A549 (cell line): ENCODE results near the gene LMO7. TPM values are rescaled to one million over a fixed set of nuclear protein-coding genes. Genes with fewer than 3 reads are reported as not detected.

Source experiments
- ATAC-seq, 2 experiments: fragments of 200-7000 bp in 1 of 2; fragments of >200 bp in 1 of 2; cut with Nextera tagmentation in 1 of 2; cut with Tn5 transposase in 1 of 2; 3 replicates each; pipeline versions ENCODE4 v1.8.0 to v1.9.1; 2018 to 2020; ENCODE audit warnings: mild to moderate bottlenecking in 1 of 2, moderate library complexity in 1 of 2
- CTCF ChIA-PET: fragments of 300-600 bp; sonication (Branson Sonifier 250); formaldehyde crosslinking; extraction: SDS; loops from one replicate; lab custom pipeline; 2021; ENCODE audit warnings: antibody characterized with exemption, inconsistent platforms; lab: Yijun Ruan, JAX
- POLR2A ChIA-PET: fragments of 350-600 bp; formaldehyde crosslinking; extraction: SDS; loops from one replicate; lab custom pipeline; 2021; ENCODE audit warnings: antibody characterized with exemption, inconsistent platforms; lab: Yijun Ruan, JAX
- DNase-seq, 2 experiments: peaks; one replicate each; pipeline versions ENCODE4 v3.0.0 to v3.0.0-alpha.2; 2011 to 2016; ENCODE audit warnings: low read depth in 1 of 2, low spot score in 1 of 2
- FAIRE-seq: peaks from 2 replicates; lab custom pipeline; 2011; peaks lifted over from hg19 to GRCh38; lab: Jason Lieb, UNC
- H3K27ac ChIP-seq, 2 experiments: fragments of >200 bp; sonication (Bioruptor Twin); formaldehyde crosslinking; 3 replicates each; pipeline ENCODE4 v1.5.1; 2016 to 2017
- H3K4me1 ChIP-seq: fragments of >200 bp; sonication (Bioruptor Twin); formaldehyde crosslinking; 3 replicates; pipeline ENCODE4 v1.6.1; 2016
- H3K4me2 ChIP-seq: fragments of >200 bp; sonication (Bioruptor Twin); formaldehyde crosslinking; 3 replicates; pipeline ENCODE4 v1.6.1; 2016
- H3K4me3 ChIP-seq: fragments of >200 bp; sonication (Bioruptor Twin); formaldehyde crosslinking; 3 replicates; pipeline ENCODE4 v1.5.1; 2016
- H3K9me3 ChIP-seq: fragments of >200 bp; sonication (Bioruptor Twin); formaldehyde crosslinking; 3 replicates; pipeline ENCODE4 v1.6.1; 2016
- CBX8 ChIP-seq: fragments of 200-600 bp; sonication (generic); IDR thresholded peaks from 2 replicates; pipeline ENCODE4 v1.6.1; 2016
- EHMT2 ChIP-seq: fragments of 200-600 bp; sonication (generic); IDR thresholded peaks from 2 replicates; pipeline ENCODE4 v1.6.1; 2016; ENCODE audit warnings: antibody characterized with exemption, low read depth, mild to moderate bottlenecking, moderate library complexity
- FOSL2 ChIP-seq, 2 experiments: fragments of 450-650 bp in 1 of 2; fragments of >200 bp in 1 of 2; sonication (Bioruptor Twin) in 1 of 2; formaldehyde crosslinking; IDR thresholded peaks; 2 replicates each; pipeline versions ENCODE4 v1.5.0 to v1.6.1; 2016 to 2020; ENCODE audit warnings: mild to moderate bottlenecking in 1 of 2, moderate library complexity in 1 of 2
- FOXS1 ChIP-seq: fragments of 250-450 bp; sonication (Bioruptor Pico); IDR thresholded peaks from 2 replicates; pipeline ENCODE4 v1.5.0; 2020; ENCODE audit warnings: mild to moderate bottlenecking, moderate library complexity
- HEYL ChIP-seq: fragments of 250-450 bp; sonication (Bioruptor Pico); IDR thresholded peaks from 2 replicates; pipeline ENCODE4 v1.8.0; 2021; ENCODE audit warnings: mild to moderate bottlenecking, moderate library complexity
- HOXB5 ChIP-seq: fragments of 250-450 bp; sonication (Bioruptor Pico); IDR thresholded peaks from 2 replicates; pipeline ENCODE4 v1.5.0; 2020; ENCODE audit warnings: mild to moderate bottlenecking, moderate library complexity
- JUN ChIP-seq, 2 experiments: fragments of >200 bp; sonication (Bioruptor Twin); formaldehyde crosslinking; IDR thresholded peaks; 2 replicates in 1 of 2; 3 replicates in 1 of 2; pipeline ENCODE4 v1.6.1; 2016 to 2017
- KDM1A ChIP-seq: fragments of 200-600 bp; sonication (generic); IDR thresholded peaks from 2 replicates; pipeline ENCODE4 v1.6.1; 2016; ENCODE audit warnings: low read depth, mild to moderate bottlenecking
- NFE2L2 ChIP-seq: fragments of 150-350 bp; conservative IDR thresholded peaks from 2 replicates; pipeline ENCODE4 v1.6.1; 2014; ENCODE audit warnings: low read length
- NPAS2 ChIP-seq: fragments of 250-450 bp; sonication (Bioruptor Pico); IDR thresholded peaks from 2 replicates; pipeline ENCODE4 v1.8.0; 2022; ENCODE audit warnings: mild to moderate bottlenecking, moderate library complexity, borderline replicate concordance
- PHF8 ChIP-seq: fragments of 200-600 bp; sonication (generic); IDR thresholded peaks from 2 replicates; pipeline ENCODE4 v1.6.1; 2016; ENCODE audit warnings: low read depth, mild to moderate bottlenecking, antibody characterized with exemption, moderate library complexity, borderline replicate concordance
- RFX5 ChIP-seq: fragments of 450-650 bp; IDR thresholded peaks from 2 replicates; pipeline ENCODE4 v1.7.1; 2014; ENCODE audit warnings: antibody characterized with exemption, mild to moderate bottlenecking, moderate library complexity
- SMC3 ChIP-seq: fragments of >200 bp; sonication (Bioruptor Twin); formaldehyde crosslinking; IDR thresholded peaks from 3 replicates; pipeline ENCODE4 v1.6.1; 2018; ENCODE audit warnings: inconsistent platforms
- SREBF2 ChIP-seq: fragments of 450-650 bp; IDR thresholded peaks from 2 replicates; pipeline ENCODE4 v1.6.1; 2014; ENCODE audit warnings: mild to moderate bottlenecking, moderate library complexity
- TFCP2L1 ChIP-seq: fragments of 250-450 bp; sonication (Bioruptor Pico); IDR thresholded peaks from 2 replicates; pipeline ENCODE4 v1.5.0; 2021; ENCODE audit warnings: mild to moderate bottlenecking
- ZC3H11A ChIP-seq: fragments of 450-650 bp; IDR thresholded peaks from 2 replicates; pipeline ENCODE4 v1.6.1; 2014; ENCODE audit warnings: antibody characterized with exemption, mild to moderate bottlenecking
- ZFP36 ChIP-seq: fragments of 450-650 bp; IDR thresholded peaks from 2 replicates; pipeline ENCODE4 v1.6.1; 2014; ENCODE audit warnings: borderline replicate concordance; ENCODE audit not compliant: partially characterized antibody
- WGBS: methylation state at CpG from one replicate; pipeline ENCODE4 v1.1.6; 2017; ENCODE audit errors: missing lambda C conversion rate; 5-methylcytosine and 5-hydroxymethylcytosine counted together
- polyA plus RNA-seq, 4 experiments: library from polyadenylated mRNA; depleted of rRNA in 3 of 4; stranded (reverse); fragments of >200 nt; fragmentation: RNase III in 1 of 4; extraction: RNeasy Plus Mini Kit Qiagen cat#74134 plus additional on column Dnase treatment in 1 of 4; gene quantifications; 2 replicates in 3 of 4; 3 replicates in 1 of 4; pipeline ENCODE4 v1.2.3, GENCODE V29; 2011 to 2017
- TF ChIP-seq, protein P1 (sequence below): fragments of 250-450 bp; sonication (Bioruptor Pico); IDR thresholded peaks from 2 replicates; pipeline ENCODE4 v1.5.0; 2020; ENCODE audit warnings: low read depth, mild to moderate bottlenecking, moderate library complexity
- TF ChIP-seq, protein P2 (sequence below): IDR thresholded peaks from 2 replicates; pipeline ENCODE4 v1.6.1; 2012
- TF ChIP-seq, protein P3 (sequence below): fragments of 450-650 bp; IDR thresholded peaks from 2 replicates; pipeline ENCODE4 v1.6.1; 2014; ENCODE audit warnings: antibody characterized with exemption
- TF ChIP-seq, protein P4 (sequence below): fragments of 150-350 bp; IDR thresholded peaks from 2 replicates; pipeline ENCODE4 v1.6.1; 2014; ENCODE audit warnings: low read depth, mild to moderate bottlenecking, low read length
- TF ChIP-seq, protein P5 (sequence below): IDR thresholded peaks from 2 replicates; pipeline ENCODE4 v1.6.1; 2012
- TF ChIP-seq, protein P6 (sequence below): fragments of 250-450 bp; sonication (Bioruptor Pico); IDR thresholded peaks from 2 replicates; pipeline ENCODE4 v1.5.0; 2021; ENCODE audit warnings: mild to moderate bottlenecking, moderate library complexity, borderline replicate concordance

The LMO7 gene
- polyA plus RNA-seq, 2 of the 4 experiments (the other 2 are of a cell fraction), result 23.4 to 33.2 TPM

DNA sequence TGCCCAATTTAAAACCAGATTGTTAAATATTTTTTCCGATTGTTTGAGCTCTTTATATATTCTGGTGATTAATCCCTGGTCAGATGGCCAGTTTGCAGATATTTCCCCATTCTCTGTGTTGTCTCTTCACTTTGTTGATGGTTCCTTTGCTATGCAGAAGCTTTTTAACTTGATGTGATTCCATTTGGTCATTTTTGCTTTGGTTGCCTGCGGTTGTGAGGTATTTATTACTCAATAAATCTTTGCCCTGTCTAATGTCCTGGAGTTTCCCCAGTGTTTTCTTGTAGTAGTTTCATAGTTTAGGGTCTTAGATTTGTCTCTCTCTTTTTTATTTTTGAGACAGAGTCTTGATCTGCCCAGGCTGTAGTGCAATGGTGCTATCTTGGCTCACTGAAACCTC is 23.8 kb upstream of the LMO7 start:
- FAIRE-seq (no peak), DNase-seq (no peak), ATAC-seq (no peak)
- WGBS, result 83% methylated on average over 2 of the region's 2 CpGs
- ChIA-PET CTCF (no interaction called here), POLR2A (no interaction called here)
- Histone ChIP-seq H3K27ac (no peak overlapping the region), H3K4me3 (no peak overlapping the region), H3K4me1 (no peaks in the 10 kb centered on the region), H3K9me3 (no peaks in the 10 kb centered on the region), H3K4me2 (no peak overlapping the region)
- TF ChIP-seq ZFP36 (no peak), JUN (IDR thresholded peaks at IDR 0.05) (no peak), CBX8 (no peak), ZC3H11A (no peak), FOSL2 (IDR thresholded peaks at IDR 0.05) (no peak), FOSL2 (CRISPR knock-in tag; IDR thresholded peaks at IDR 0.05) (no peak), RFX5 (no peak), KDM1A (no peak), PHF8 (no peak)
- TF ChIP-seq, protein P1, sequence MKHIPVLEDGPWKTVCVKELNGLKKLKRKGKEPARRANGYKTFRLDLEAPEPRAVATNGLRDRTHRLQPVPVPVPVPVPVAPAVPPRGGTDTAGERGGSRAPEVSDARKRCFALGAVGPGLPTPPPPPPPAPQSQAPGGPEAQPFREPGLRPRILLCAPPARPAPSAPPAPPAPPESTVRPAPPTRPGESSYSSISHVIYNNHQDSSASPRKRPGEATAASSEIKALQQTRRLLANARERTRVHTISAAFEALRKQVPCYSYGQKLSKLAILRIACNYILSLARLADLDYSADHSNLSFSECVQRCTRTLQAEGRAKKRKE (CRISPR knock-in tag), result no peak
- TF ChIP-seq, protein P2, sequence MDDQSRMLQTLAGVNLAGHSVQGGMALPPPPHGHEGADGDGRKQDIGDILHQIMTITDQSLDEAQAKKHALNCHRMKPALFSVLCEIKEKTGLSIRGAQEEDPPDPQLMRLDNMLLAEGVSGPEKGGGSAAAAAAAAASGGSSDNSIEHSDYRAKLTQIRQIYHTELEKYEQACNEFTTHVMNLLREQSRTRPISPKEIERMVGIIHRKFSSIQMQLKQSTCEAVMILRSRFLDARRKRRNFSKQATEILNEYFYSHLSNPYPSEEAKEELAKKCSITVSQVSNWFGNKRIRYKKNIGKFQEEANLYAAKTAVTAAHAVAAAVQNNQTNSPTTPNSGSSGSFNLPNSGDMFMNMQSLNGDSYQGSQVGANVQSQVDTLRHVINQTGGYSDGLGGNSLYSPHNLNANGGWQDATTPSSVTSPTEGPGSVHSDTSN, result no peak
- TF ChIP-seq, all 56 proteins: peak for 0

DNA sequence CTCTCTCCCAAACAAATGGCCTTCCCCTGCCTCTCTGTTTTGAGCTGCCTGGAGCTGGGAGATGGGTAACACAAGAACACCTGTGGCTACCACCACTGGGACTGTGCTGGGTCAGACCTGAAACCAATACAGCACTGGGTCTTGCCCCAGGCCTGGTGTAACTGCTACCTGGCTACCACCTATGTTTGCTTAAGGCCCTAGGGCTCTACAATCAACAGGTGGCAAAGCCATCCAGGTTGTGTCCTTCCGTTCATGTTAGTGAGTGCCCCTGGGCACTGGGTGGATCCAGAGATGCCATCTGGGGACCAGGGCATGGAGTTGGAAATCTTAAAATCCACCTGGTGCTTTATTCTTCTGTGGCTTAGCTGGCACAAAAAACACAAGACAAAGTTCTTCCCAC is 18.9 kb upstream of the LMO7 start:
- Histone ChIP-seq H3K27ac (no peak overlapping the region), H3K4me1 (no peaks in the 10 kb centered on the region), H3K4me2 (no peak overlapping the region), H3K4me3 (no peak overlapping the region), H3K9me3 (no peaks in the 10 kb centered on the region)
- no peak for ATAC-seq
- ChIA-PET CTCF (no interaction called here), POLR2A (no interaction called here)
- no peak for FAIRE-seq
- TF ChIP-seq PHF8 (no peak), SMC3 (no peak), FOXS1 (no peak), HEYL (CRISPR knock-in tag) (no peak), NFE2L2 (no peak), TFCP2L1 (CRISPR knock-in tag) (no peak), EHMT2 (no peak), ZC3H11A (no peak), FOSL2 (IDR thresholded peaks at IDR 0.05) (no peak), FOSL2 (CRISPR knock-in tag; IDR thresholded peaks at IDR 0.05) (no peak), HOXB5 (CRISPR knock-in tag) (no peak), NPAS2 (CRISPR knock-in tag) (no peak), CBX8 (no peak), SREBF2 (no peak)
- TF ChIP-seq, protein P3, sequence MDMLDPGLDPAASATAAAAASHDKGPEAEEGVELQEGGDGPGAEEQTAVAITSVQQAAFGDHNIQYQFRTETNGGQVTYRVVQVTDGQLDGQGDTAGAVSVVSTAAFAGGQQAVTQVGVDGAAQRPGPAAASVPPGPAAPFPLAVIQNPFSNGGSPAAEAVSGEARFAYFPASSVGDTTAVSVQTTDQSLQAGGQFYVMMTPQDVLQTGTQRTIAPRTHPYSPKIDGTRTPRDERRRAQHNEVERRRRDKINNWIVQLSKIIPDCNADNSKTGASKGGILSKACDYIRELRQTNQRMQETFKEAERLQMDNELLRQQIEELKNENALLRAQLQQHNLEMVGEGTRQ, result no peak
- TF ChIP-seq, protein P2, result no peak
- TF ChIP-seq, protein P4, sequence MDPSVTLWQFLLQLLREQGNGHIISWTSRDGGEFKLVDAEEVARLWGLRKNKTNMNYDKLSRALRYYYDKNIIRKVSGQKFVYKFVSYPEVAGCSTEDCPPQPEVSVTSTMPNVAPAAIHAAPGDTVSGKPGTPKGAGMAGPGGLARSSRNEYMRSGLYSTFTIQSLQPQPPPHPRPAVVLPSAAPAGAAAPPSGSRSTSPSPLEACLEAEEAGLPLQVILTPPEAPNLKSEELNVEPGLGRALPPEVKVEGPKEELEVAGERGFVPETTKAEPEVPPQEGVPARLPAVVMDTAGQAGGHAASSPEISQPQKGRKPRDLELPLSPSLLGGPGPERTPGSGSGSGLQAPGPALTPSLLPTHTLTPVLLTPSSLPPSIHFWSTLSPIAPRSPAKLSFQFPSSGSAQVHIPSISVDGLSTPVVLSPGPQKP, result no peak
- TF ChIP-seq, protein P5, sequence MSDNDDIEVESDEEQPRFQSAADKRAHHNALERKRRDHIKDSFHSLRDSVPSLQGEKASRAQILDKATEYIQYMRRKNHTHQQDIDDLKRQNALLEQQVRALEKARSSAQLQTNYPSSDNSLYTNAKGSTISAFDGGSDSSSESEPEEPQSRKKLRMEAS, result no peak
- TF ChIP-seq, protein P6, sequence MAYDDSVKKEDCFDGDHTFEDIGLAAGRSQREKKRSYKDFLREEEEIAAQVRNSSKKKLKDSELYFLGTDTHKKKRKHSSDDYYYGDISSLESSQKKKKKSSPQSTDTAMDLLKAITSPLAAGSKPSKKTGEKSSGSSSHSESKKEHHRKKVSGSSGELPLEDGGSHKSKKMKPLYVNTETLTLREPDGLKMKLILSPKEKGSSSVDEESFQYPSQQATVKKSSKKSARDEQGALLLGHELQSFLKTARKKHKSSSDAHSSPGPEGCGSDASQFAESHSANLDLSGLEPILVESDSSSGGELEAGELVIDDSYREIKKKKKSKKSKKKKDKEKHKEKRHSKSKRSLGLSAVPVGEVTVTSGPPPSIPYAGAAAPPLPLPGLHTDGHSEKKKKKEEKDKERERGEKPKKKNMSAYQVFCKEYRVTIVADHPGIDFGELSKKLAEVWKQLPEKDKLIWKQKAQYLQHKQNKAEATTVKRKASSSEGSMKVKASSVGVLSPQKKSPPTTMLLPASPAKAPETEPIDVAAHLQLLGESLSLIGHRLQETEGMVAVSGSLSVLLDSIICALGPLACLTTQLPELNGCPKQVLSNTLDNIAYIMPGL (CRISPR knock-in tag), result no peak
- no peak for DNase-seq
- whole genome bisulfite sequencing, result 82% methylated on average over 1 of the region's 1 CpG
